CD14-positive monocyte (primary cell): Measurements from ENCODE around the gene ZNF621. TPM values are rescaled to one million over a fixed set of nuclear protein-coding genes. Genes with fewer than 3 reads are reported as not detected.
A peak's percentile ranks its signal among the peaks of the same experiment; 100 is the strongest.

Experiments used
- DNase-seq, 3 donors: peaks; one replicate each; pipeline ENCODE4 v3.0.0-alpha.2; 2011 to 2022
- H2AFZ ChIP-seq: 2 replicates; pipeline ENCODE4 v1.6.0; 2012; ENCODE audit warnings: mild to moderate bottlenecking, low read depth, low read length, inconsistent platforms; ENCODE audit not compliant: insufficient read depth, poor library complexity, severe bottlenecking
- H3K27ac ChIP-seq, 2 donors: 1 replicate in 1 of 2; 2 replicates in 1 of 2; pipeline ENCODE4 v1.5.1; 2012 to 2013; ENCODE audit warnings: low read length in 2 of 2, control low read depth in 1 of 2, inconsistent platforms in 1 of 2, low read depth in 1 of 2, mild to moderate bottlenecking in 1 of 2
- H3K27me3 ChIP-seq, 2 donors: one replicate each; pipeline versions ENCODE4 v1.6.0 to v1.6.1; 2011 to 2013; ENCODE audit warnings: low read length in 2 of 2; ENCODE audit not compliant: control insufficient read depth in 2 of 2, insufficient read depth in 2 of 2
- H3K36me3 ChIP-seq, 2 donors: replicated peaks in 1 of 2; 1 replicate in 1 of 2; 2 replicates in 1 of 2; pipeline versions ENCODE4 v1.5.1 to v1.6.1; 2012 to 2013; ENCODE audit warnings: low read length in 2 of 2, control low read depth in 1 of 2, inconsistent platforms in 1 of 2, mild to moderate bottlenecking in 1 of 2; ENCODE audit not compliant: insufficient read depth in 2 of 2, control insufficient read depth in 1 of 2
- H3K4me1 ChIP-seq, 2 donors: 1 replicate in 1 of 2; 2 replicates in 1 of 2; pipeline versions ENCODE4 v1.5.1 to v1.6.1; 2012 to 2013; ENCODE audit warnings: low read length in 2 of 2, control low read depth in 1 of 2, inconsistent platforms in 1 of 2, mild to moderate bottlenecking in 1 of 2, moderate library complexity in 1 of 2; ENCODE audit not compliant: insufficient read depth in 2 of 2, control insufficient read depth in 1 of 2
- H3K4me2 ChIP-seq: replicated peaks from 2 replicates; pipeline ENCODE3; 2012; ENCODE audit warnings: low read length, moderate library complexity, mild to moderate bottlenecking; ENCODE audit not compliant: poor library complexity, severe bottlenecking; ENCODE audit errors: extremely low read depth
- H3K4me3 ChIP-seq, 3 experiments: fragments of 200-600 bp in 1 of 3; sonication (generic) in 1 of 3; replicated peaks in 1 of 3; 1 replicate in 2 of 3; 2 replicates in 1 of 3; pipeline ENCODE4 v1.5.1; 2011 to 2013; ENCODE audit warnings: low read length in 3 of 3, mild to moderate bottlenecking in 3 of 3, control low read depth in 2 of 3, low read depth in 2 of 3, inconsistent platforms in 1 of 3, moderate library complexity in 1 of 3
- H3K79me2 ChIP-seq: 2 replicates; pipeline ENCODE4 v1.6.0; 2012; ENCODE audit warnings: mild to moderate bottlenecking, control low read depth, inconsistent platforms, low read length, moderate library complexity; ENCODE audit not compliant: insufficient read depth
- H3K9ac ChIP-seq: 2 replicates; pipeline ENCODE4 v1.6.0; 2017; ENCODE audit warnings: low read length, mild to moderate bottlenecking; ENCODE audit not compliant: insufficient read depth, poor library complexity, severe bottlenecking
- H3K9me3 ChIP-seq, 2 donors: replicated peaks in 1 of 2; 1 replicate in 1 of 2; 2 replicates in 1 of 2; pipeline versions ENCODE4 v1.5.1 to v1.6.1; 2012 to 2013; ENCODE audit warnings: low read length in 2 of 2, control low read depth in 1 of 2; ENCODE audit not compliant: control insufficient read depth in 1 of 2, insufficient read depth in 1 of 2
- H4K20me1 ChIP-seq: 2 replicates; pipeline ENCODE4 v1.6.0; 2012; ENCODE audit warnings: mild to moderate bottlenecking, low read length, control low read depth, moderate library complexity; ENCODE audit not compliant: insufficient read depth
- H3K27ac Mint-ChIP-seq, 7 donors: one replicate each; pipeline ENCODE4 v1.8.0; 2020; ENCODE audit warnings: mild to moderate bottlenecking in 7 of 7, mixed read lengths in 7 of 7, moderate library complexity in 6 of 7, inconsistent platforms in 2 of 7
- H3K27me3 Mint-ChIP-seq, 3 donors: one replicate each; pipeline ENCODE4 v1.8.0; 2021 to 2022; ENCODE audit warnings: low read depth in 3 of 3, mild to moderate bottlenecking in 3 of 3, mixed read lengths in 3 of 3, moderate library complexity in 3 of 3, inconsistent platforms in 1 of 3
- H3K36me3 Mint-ChIP-seq, 2 donors: one replicate each; pipeline ENCODE4 v1.8.0; 2020; ENCODE audit warnings: mixed read lengths in 2 of 2, inconsistent platforms in 1 of 2, mild to moderate bottlenecking in 1 of 2
- H3K4me1 Mint-ChIP-seq: one replicate; pipeline ENCODE4 v1.8.0; 2020; ENCODE audit warnings: mild to moderate bottlenecking, mixed read lengths
- H3K4me3 Mint-ChIP-seq, 2 donors: one replicate each; pipeline ENCODE4 v1.8.0; 2020; ENCODE audit warnings: mild to moderate bottlenecking in 2 of 2, mixed read lengths in 2 of 2, moderate library complexity in 1 of 2
- H3K9me3 Mint-ChIP-seq, 7 donors: one replicate each; pipeline ENCODE4 v1.8.0; 2020 to 2022; ENCODE audit warnings: mixed read lengths in 7 of 7, mild to moderate bottlenecking in 6 of 7, moderate library complexity in 6 of 7, inconsistent platforms in 2 of 7
- CTCF ChIP-seq: fragments of 200-600 bp; IDR thresholded peaks from one replicate; pipeline ENCODE4 v1.8.0; 2022; ENCODE audit warnings: antibody characterized with exemption, mild to moderate bottlenecking
- WGBS: methylation state at CpG from one replicate; pipeline ENCODE4 v1.1.5; 2013; ENCODE audit warnings: missing lambda C conversion rate; ENCODE audit not compliant: insufficient coverage; 5-methylcytosine and 5-hydroxymethylcytosine counted together
- intact Hi-C, 2 donors: fragments of 100-400 bp; cut with micrococcal nuclease; formaldehyde crosslinking; loops; one replicate each; pipeline versions ENCODE4 v1.15.0 to v1.15.1; 2023
- polyA plus RNA-seq, 3 donors: library from polyadenylated mRNA; depleted of rRNA in 1 of 3; unstranded in 2 of 3; stranded (reverse) in 1 of 3; fragments of 300-500 nt in 2 of 3; fragments of >200 nt in 1 of 3; fragmentation: Illumina TruSeq in 2 of 3; gene quantifications; 1 replicate in 2 of 3; 2 replicates in 1 of 3; pipeline ENCODE4 v1.2.3, GENCODE V29; 2012 to 2021

Gene ZNF621
- polyA plus RNA-seq, 3 donors, result 1.1 to 12.2 (median 2.0) TPM

- no peaks in the 10 kb centered on the region for H3K4me1 ChIP-seq
- H3K27ac Mint-ChIP-seq, result no peak overlapping the region
- H3K9me3 Mint-ChIP-seq, result no peaks in the 10 kb centered on the region
- H3K9me3 ChIP-seq, result no peaks in the 10 kb centered on the region
- H3K4me1 Mint-ChIP-seq, result peaks cover 3% of the 10 kb centered on the region
- H3K27me3 ChIP-seq, result no peaks in the 10 kb centered on the region
- no peaks in the 10 kb centered on the region for H3K79me2 ChIP-seq
- DNase-seq, result no peak
- H3K27me3 Mint-ChIP-seq, result peaks cover 2 to 7% (median 4%) of the 10 kb centered on the region in 3 donors
- H3K36me3 Mint-ChIP-seq, result no peaks in the 10 kb centered on the region
- no peak overlapping the region for H3K4me3 Mint-ChIP-seq
- H3K9ac ChIP-seq, result no peak overlapping the region
- no peak overlapping the region for H2AFZ ChIP-seq
- H3K4me3 ChIP-seq, result no peak overlapping the region
- H3K4me2 ChIP-seq, result no peak overlapping the region
- no peak for TF ChIP-seq CTCF
- H3K36me3 ChIP-seq, result no peaks in the 10 kb centered on the region
- intact Hi-C loops, result loop anchor here (2.0 to 10.0 kb wide), 5 partner anchors 614 to 1301 kb away; partner anchors contain the start of gene CTNNB1 (in 2 of the 2)
- no peak overlapping the region for H3K27ac ChIP-seq
- WGBS, result no CpG with 5 or more reads among the region's 1 CpG
- no peaks in the 10 kb centered on the region for H4K20me1 ChIP-seq
Measured at GRCh38 chr3:40581166-40581565, 56.4 kb downstream of the ZNF621 start.

DNA sequence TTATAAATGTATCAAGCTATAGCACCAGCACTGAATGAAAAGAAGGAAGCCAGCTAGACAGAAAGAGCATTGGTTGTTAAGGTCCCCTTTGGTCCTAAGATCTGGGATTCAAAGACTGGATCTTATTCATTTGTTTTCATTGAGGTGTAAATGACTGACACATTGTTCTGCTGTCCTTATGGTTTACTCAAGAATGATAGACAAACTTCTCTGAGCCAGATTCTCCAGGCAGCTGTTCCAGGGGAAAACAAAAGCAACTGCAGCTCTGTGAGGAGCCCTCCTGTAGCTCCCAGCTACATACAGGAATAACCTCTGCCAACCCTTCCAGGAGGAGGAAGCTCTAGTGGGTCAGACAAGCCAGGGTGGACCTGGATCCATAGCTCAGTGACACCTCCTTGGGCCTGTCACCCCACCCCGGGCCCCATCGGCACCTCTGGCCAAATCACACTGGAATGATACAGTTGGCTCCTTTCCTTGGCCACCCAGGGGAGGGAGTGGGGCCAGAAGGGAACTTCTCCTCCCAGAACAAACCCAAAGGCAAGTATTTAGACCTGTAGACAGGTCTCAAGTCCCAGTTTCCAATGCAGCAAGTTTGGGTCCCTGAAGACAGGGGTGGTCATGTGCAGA lies 57.8 kb downstream of the ZNF621 start:
- Histone ChIP-seq H3K4me2 (no peak overlapping the region), H4K20me1 (no peaks in the 10 kb centered on the region), H3K36me3 (no peaks in the 10 kb centered on the region), H2AFZ (no peak overlapping the region), H3K4me3 (no peak overlapping the region), H3K4me1 (no peaks in the 10 kb centered on the region), H3K79me2 (no peaks in the 10 kb centered on the region), H3K27me3 (no peaks in the 10 kb centered on the region), H3K27ac (no peak overlapping the region), H3K9ac (no peak overlapping the region), H3K9me3 (no peaks in the 10 kb centered on the region)
- Mint-ChIP-seq H3K27me3 (peaks cover 2 to 8% (median 4%) of the 10 kb centered on the region in 3 donors), H3K27ac (peak overlapping the region in 1 of 7 donors; percentile 15), H3K9me3 (no peaks in the 10 kb centered on the region), H3K4me3 (no peak overlapping the region), H3K36me3 (no peaks in the 10 kb centered on the region), H3K4me1 (peaks cover 3% of the 10 kb centered on the region)
- WGBS, result 40% methylated on average over 1 of the region's 2 CpGs
- no peak for TF ChIP-seq CTCF
- intact Hi-C loops, result loop anchor here (5.0 to 10.0 kb wide), 4 partner anchors 612 to 1300 kb away; partner anchors contain the start of gene CTNNB1 (in 2 of the 2)
- no peak for DNase-seq
